ENCODE results near the gene CDH18.

- TF ChIP-seq, protein P1, sequence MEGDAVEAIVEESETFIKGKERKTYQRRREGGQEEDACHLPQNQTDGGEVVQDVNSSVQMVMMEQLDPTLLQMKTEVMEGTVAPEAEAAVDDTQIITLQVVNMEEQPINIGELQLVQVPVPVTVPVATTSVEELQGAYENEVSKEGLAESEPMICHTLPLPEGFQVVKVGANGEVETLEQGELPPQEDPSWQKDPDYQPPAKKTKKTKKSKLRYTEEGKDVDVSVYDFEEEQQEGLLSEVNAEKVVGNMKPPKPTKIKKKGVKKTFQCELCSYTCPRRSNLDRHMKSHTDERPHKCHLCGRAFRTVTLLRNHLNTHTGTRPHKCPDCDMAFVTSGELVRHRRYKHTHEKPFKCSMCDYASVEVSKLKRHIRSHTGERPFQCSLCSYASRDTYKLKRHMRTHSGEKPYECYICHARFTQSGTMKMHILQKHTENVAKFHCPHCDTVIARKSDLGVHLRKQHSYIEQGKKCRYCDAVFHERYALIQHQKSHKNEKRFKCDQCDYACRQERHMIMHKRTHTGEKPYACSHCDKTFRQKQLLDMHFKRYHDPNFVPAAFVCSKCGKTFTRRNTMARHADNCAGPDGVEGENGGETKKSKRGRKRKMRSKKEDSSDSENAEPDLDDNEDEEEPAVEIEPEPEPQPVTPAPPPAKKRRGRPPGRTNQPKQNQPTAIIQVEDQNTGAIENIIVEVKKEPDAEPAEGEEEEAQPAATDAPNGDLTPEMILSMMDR (IDR thresholded peaks at IDR 0.05), result no peak
- no peak for TF ChIP-seq POLR2A (IDR thresholded peaks at IDR 0.05)
- no peak for TF ChIP-seq EP300 (IDR thresholded peaks at IDR 0.05)
- no peak for TF ChIP-seq POLR2AphosphoS5 (IDR thresholded peaks at IDR 0.05)
These were observed 27.5 kb downstream of the CDH18 start for GRCh38 chr5:19960451-19960850.
